ENCODE data around the gene ABHD2.
"Not testable (repeated sequence)": the region's sequence is repeated elsewhere in the genome, so short reads cannot be mapped to it uniquely, and the experiment has no call there.

The ABHD2 gene

GRCh38 chr15:89120479-89121000 is 32.3 kb downstream of the ABHD2 start:
- DNase-seq (ENCODE audit: low spot score) = not testable (repeated sequence)

- no peak for DNase-seq (ENCODE audit: low spot score)
Observed at GRCh38 chr15:89121414-89121813, 33.2 kb downstream of the ABHD2 start.

GRCh38 chr15:89122505-89123180 is 34.4 kb downstream of the ABHD2 start:
- DNase-seq (ENCODE audit: low spot score) = no peak

- no peak for DNase-seq (ENCODE audit: low spot score)
Observed at GRCh38 chr15:89123181-89123525, 34.9 kb downstream of the ABHD2 start.

- DNase-seq (ENCODE audit: low spot score) = no peak
Observed at GRCh38 chr15:89125088-89125826, 37.0 kb downstream of the ABHD2 start.

GRCh38 chr15:89126009-89126408 is 37.8 kb downstream of the ABHD2 start:
- no peak for DNase-seq (ENCODE audit: low spot score)

GRCh38 chr15:89127054-89127702 is 38.9 kb downstream of the ABHD2 start:
- no peak for DNase-seq (ENCODE audit: low spot score)

- no peak for DNase-seq (ENCODE audit: low spot score)
Observed at GRCh38 chr15:89128320-89129122, 40.3 kb downstream of the ABHD2 start.

- DNase-seq (ENCODE audit: low spot score) = no peak
Observed at GRCh38 chr15:89129123-89129815, 41.0 kb downstream of the ABHD2 start.

GRCh38 chr15:89129816-89130134 is 41.5 kb downstream of the ABHD2 start:
- no peak for DNase-seq (ENCODE audit: low spot score)

GRCh38 chr15:89130201-89130600 is 41.9 kb downstream of the ABHD2 start:
- DNase-seq (ENCODE audit: low spot score) = no peak

- no peak for DNase-seq (ENCODE audit: low spot score)
Observed at GRCh38 chr15:89131731-89132130, 43.5 kb downstream of the ABHD2 start.

GRCh38 chr15:89132611-89133507 is 44.6 kb downstream of the ABHD2 start:
- DNase-seq (ENCODE audit: low spot score) = peak; percentile 76

GRCh38 chr15:89135387-89136077 is 47.3 kb downstream of the ABHD2 start:
- not testable (repeated sequence) for DNase-seq (ENCODE audit: low spot score)

- peak; percentile 35 for DNase-seq (ENCODE audit: low spot score)
Observed at GRCh38 chr15:89136078-89136806, 48.0 kb downstream of the ABHD2 start.

GRCh38 chr15:89136818-89137772 is 48.8 kb downstream of the ABHD2 start:
- DNase-seq (ENCODE audit: low spot score) = no peak

GRCh38 chr15:89137926-89138325 is 49.7 kb downstream of the ABHD2 start:
- DNase-seq (ENCODE audit: low spot score) = no peak

- no peak for DNase-seq (ENCODE audit: low spot score)
Observed at GRCh38 chr15:89138999-89139612, 50.9 kb downstream of the ABHD2 start.
